ENCODE data around the gene RLN3. TPM values are rescaled to one million over a fixed set of nuclear protein-coding genes. Genes with fewer than 3 reads are reported as not detected.

Gene RLN3
- polyA plus RNA-seq, 1 donor (not counting 4 experiments of a cell fraction or from before 2014, with no cell fraction given), result not detected

DNA sequence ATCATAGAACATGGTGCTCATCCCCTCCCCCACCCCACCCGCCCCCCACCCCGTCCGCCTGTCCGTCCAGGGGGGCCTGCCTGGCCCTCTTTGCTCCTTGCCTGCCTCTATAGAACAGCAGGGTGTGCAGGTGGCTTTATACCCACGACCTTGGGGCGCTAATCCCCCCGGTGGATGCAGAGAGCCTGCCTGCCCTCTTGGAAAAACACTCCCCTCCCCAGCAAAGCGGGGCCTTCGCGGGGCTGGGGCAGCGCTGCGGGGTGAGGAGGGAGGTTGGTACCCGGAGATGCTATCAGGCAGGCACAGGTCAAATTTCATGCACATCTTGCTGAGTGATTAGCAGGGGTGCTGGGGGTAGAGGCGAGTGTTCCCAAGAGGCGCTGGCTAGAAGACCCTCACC lies 43.8 kb upstream of the RLN3 start:
- Histone ChIP-seq H3K27ac (ENCODE audit: control insufficient read depth, insufficient read depth, low read length) (no peak overlapping the region), H4K20me1 (ENCODE audit: control insufficient read depth, extremely low read depth, insufficient read depth, low read length) (no peaks in the 10 kb centered on the region), H3K4me3 (ENCODE audit: control insufficient read depth in 2 of 3, extremely low read depth in 1 of 3, insufficient read depth in 2 of 3, low read depth in 1 of 3, low read length in 3 of 3) (no peak overlapping the region), H3K27me3 (ENCODE audit: control insufficient read depth, extremely low read depth, insufficient read depth, low read length) (no peaks in the 10 kb centered on the region), H2AFZ (ENCODE audit: control insufficient read depth, low read length) (no peak overlapping the region), H3K9me1 (ENCODE audit: control insufficient read depth, extremely low read depth, insufficient read depth, low read length) (no peaks in the 10 kb centered on the region), H3K36me3 (ENCODE audit: control insufficient read depth in 2 of 2, extremely low read depth in 1 of 2, insufficient read depth in 2 of 2, low read length in 2 of 2) (peaks cover 8 to 9% of the 10 kb centered on the region in 2 experiments), H3K9ac (ENCODE audit: control insufficient read depth, extremely low read depth, insufficient read depth, low read length) (no peak overlapping the region), H3K4me2 (ENCODE audit: control insufficient read depth, extremely low read depth, insufficient read depth, low read depth, low read length) (no peak overlapping the region), H3K9me3 (ENCODE audit: control insufficient read depth, low read depth, low read length) (no peaks in the 10 kb centered on the region), H3K4me1 (ENCODE audit: control insufficient read depth, extremely low read depth, insufficient read depth, low read length) (peaks cover 8% of the 10 kb centered on the region), H3K79me2 (ENCODE audit: control insufficient read depth, insufficient read depth, low read length) (no peaks in the 10 kb centered on the region)
- dilution Hi-C loops (cut with MboI; ENCODE audit: extremely low pct_ligation_motif_present, low sequenced_read_pairs), result no loop called here
- TF ChIP-seq CTCF (optimal IDR thresholded peaks at IDR 0.05 in 1 of 3, IDR thresholded peaks at IDR 0.05 in 1 of 3, conservative IDR thresholded peaks at IDR 0.05 in 1 of 3; ENCODE audit: extremely low read depth in 1 of 3, insufficient read depth in 2 of 3, low read length in 3 of 3), result no peak
- no peak for TF ChIP-seq EZH2 (IDR thresholded peaks at IDR 0.05; ENCODE audit: low read length)
- DNase-seq (ENCODE audit: low read depth, low spot score) (no peak), FAIRE-seq (no peak)

GRCh38 chr19:13984875-13985741 lies 42.8 kb upstream of the RLN3 start:
- no peaks in the 10 kb centered on the region for H3K79me2 ChIP-seq (ENCODE audit: control insufficient read depth, insufficient read depth, low read length)
- no peaks in the 10 kb centered on the region for H3K9me3 ChIP-seq (ENCODE audit: control insufficient read depth, low read depth, low read length)
- H3K36me3 ChIP-seq (ENCODE audit: control insufficient read depth in 2 of 2, extremely low read depth in 1 of 2, insufficient read depth in 2 of 2, low read length in 2 of 2), result peaks cover 8% of the 10 kb centered on the region in 2 experiments
- FAIRE-seq (no peak), DNase-seq (ENCODE audit: low read depth, low spot score) (no peak)
- peaks cover 8% of the 10 kb centered on the region for H3K4me1 ChIP-seq (ENCODE audit: control insufficient read depth, extremely low read depth, insufficient read depth, low read length)
- no peaks in the 10 kb centered on the region for H3K9me1 ChIP-seq (ENCODE audit: control insufficient read depth, extremely low read depth, insufficient read depth, low read length)
- no peak overlapping the region for H3K4me3 ChIP-seq (ENCODE audit: control insufficient read depth in 2 of 3, extremely low read depth in 1 of 3, insufficient read depth in 2 of 3, low read depth in 1 of 3, low read length in 3 of 3)
- H4K20me1 ChIP-seq (ENCODE audit: control insufficient read depth, extremely low read depth, insufficient read depth, low read length), result no peaks in the 10 kb centered on the region
- H3K27me3 ChIP-seq (ENCODE audit: control insufficient read depth, extremely low read depth, insufficient read depth, low read length), result no peaks in the 10 kb centered on the region
- H3K27ac ChIP-seq (ENCODE audit: control insufficient read depth, insufficient read depth, low read length), result no peak overlapping the region
- H2AFZ ChIP-seq (ENCODE audit: control insufficient read depth, low read length), result no peak overlapping the region
- no peak overlapping the region for H3K9ac ChIP-seq (ENCODE audit: control insufficient read depth, extremely low read depth, insufficient read depth, low read length)
- no peak overlapping the region for H3K4me2 ChIP-seq (ENCODE audit: control insufficient read depth, extremely low read depth, insufficient read depth, low read depth, low read length)
- TF ChIP-seq EZH2 (IDR thresholded peaks at IDR 0.05; ENCODE audit: low read length), result no peak
- TF ChIP-seq CTCF (optimal IDR thresholded peaks at IDR 0.05 in 1 of 3, IDR thresholded peaks at IDR 0.05 in 1 of 3, conservative IDR thresholded peaks at IDR 0.05 in 1 of 3; ENCODE audit: extremely low read depth in 1 of 3, insufficient read depth in 2 of 3, low read length in 3 of 3), result no peak
- dilution Hi-C loops (cut with MboI; ENCODE audit: extremely low pct_ligation_motif_present, low sequenced_read_pairs), result no loop called here

All from keratinocyte (primary cell).